K562 (cell line): Measurements from ENCODE around the gene ACLY. TPM values are rescaled to one million over a fixed set of nuclear protein-coding genes. Genes with fewer than 3 reads are reported as not detected.

Experiments used
- ADNP ChIP-seq: fragments of 200-800 bp; sonication (Bioruptor generic); IDR thresholded peaks from 2 replicates; pipeline ENCODE4 v1.6.1; 2016; ENCODE audit warnings: missing genetic modification characterization, missing compliant biosample characterization
- CXXC5 ChIP-seq: fragments of 250-450 bp; sonication (Bioruptor Pico); IDR thresholded peaks from 2 replicates; pipeline ENCODE4 v1.8.0; 2022; ENCODE audit warnings: inconsistent platforms, mild to moderate bottlenecking, moderate library complexity
- DPF2 ChIP-seq: fragments of 450-650 bp; IDR thresholded peaks from 2 replicates; pipeline ENCODE4 v1.6.1; 2016
- KLF10 ChIP-seq: fragments of 250-450 bp; sonication (Bioruptor Pico); IDR thresholded peaks from 2 replicates; pipeline ENCODE4 v1.6.1; 2021; ENCODE audit warnings: matching md5 sums
- RBM14 ChIP-seq: fragments of 200-400 bp; formaldehyde crosslinking; IDR thresholded peaks from 2 replicates; pipeline ENCODE4 v1.6.1; 2018; ENCODE audit warnings: low read depth, mild to moderate bottlenecking, low read length, moderate library complexity, borderline replicate concordance; ENCODE audit not compliant: insufficient read depth
- RBM34 ChIP-seq: fragments of 200-400 bp; formaldehyde crosslinking; IDR thresholded peaks from 2 replicates; pipeline ENCODE4 v1.6.1; 2018; ENCODE audit warnings: low read length, borderline replicate concordance; ENCODE audit not compliant: insufficient read depth
- SAFB2 ChIP-seq: fragments of 200-400 bp; formaldehyde crosslinking; IDR thresholded peaks from 2 replicates; pipeline ENCODE4 v1.6.1; 2018; ENCODE audit warnings: borderline replicate concordance, low read length, low read depth, moderate library complexity; ENCODE audit not compliant: severe bottlenecking
- TAF1 ChIP-seq: IDR thresholded peaks from 2 replicates; pipeline ENCODE4 v1.6.1; 2011; ENCODE audit warnings: mild to moderate bottlenecking, low read length, moderate library complexity; ENCODE audit not compliant: insufficient read depth, control insufficient read depth, severe bottlenecking; ENCODE audit errors: extremely low read depth
- ZKSCAN8 ChIP-seq: fragments of 200-800 bp; sonication (Bioruptor generic); IDR thresholded peaks from 2 replicates; pipeline ENCODE4 v1.6.1; 2016; ENCODE audit warnings: missing genetic modification characterization, missing compliant biosample characterization
- polyA plus RNA-seq, 8 experiments: library from polyadenylated mRNA; depleted of rRNA in 4 of 8; stranded (reverse) in 5 of 8; unstranded in 3 of 8; fragments of >200 nt; fragmentation: Nextera tagmentation in 2 of 8; fragmentation: Illumina TruSeq in 1 of 8; extraction: Ambion mirVana in 2 of 8; extraction: Trizol in 1 of 8; gene quantifications; 2 replicates each; pipeline versions ENCODE4 v1.2.1 to v1.2.3, GENCODE V29; 2011 to 2014; ENCODE audit warnings: inconsistent platforms in 1 of 8, missing spikeins in 1 of 8
- total RNA-seq, 7 experiments: library from RNA; depleted of rRNA in 6 of 7; stranded (reverse); fragments of >200 nt in 6 of 7; fragmentation: Illumina TruSeq in 2 of 7; extraction: Trizol in 2 of 7; gene quantifications; 2 replicates each; pipeline versions ENCODE4 v1.2.1 to v1.2.3, GENCODE V29; 2011 to 2021; ENCODE audit warnings: low replicate concordance in 1 of 7
- TF ChIP-seq, protein P1 (sequence below), 3 experiments: fragments of 200-800 bp in 1 of 3; fragments of 250-450 bp in 1 of 3; fragments of 450-650 bp in 1 of 3; sonication (Bioruptor Pico) in 1 of 3; sonication (Bioruptor generic) in 1 of 3; formaldehyde crosslinking in 1 of 3; IDR thresholded peaks; 2 replicates each; pipeline versions ENCODE4 v1.6.1 to v1.8.0; 2016 to 2022; ENCODE audit warnings: mild to moderate bottlenecking in 2 of 3, missing genetic modification characterization in 2 of 3, missing compliant biosample characterization in 1 of 3, moderate library complexity in 1 of 3
- TF ChIP-seq, protein P2 (sequence below): sonication (generic); formaldehyde crosslinking; IDR thresholded peaks from 2 replicates; pipeline ENCODE4 v1.8.1; 2023; ENCODE audit warnings: mild to moderate bottlenecking, missing genetic modification reagents
- TF ChIP-seq, protein P3 (sequence below): fragments of 450-650 bp; IDR thresholded peaks from 2 replicates; pipeline ENCODE4 v1.6.1; 2018; ENCODE audit warnings: mild to moderate bottlenecking, low read depth; ENCODE audit not compliant: partially characterized antibody
- TF ChIP-seq, protein P4 (sequence below): fragments of 450-650 bp; formaldehyde crosslinking; IDR thresholded peaks from 2 replicates; pipeline ENCODE4 v1.4.0; 2020; ENCODE audit warnings: mild to moderate bottlenecking, moderate library complexity

Gene ACLY
- total and polyA plus RNA-seq, 9 of the 15 experiments (the other 6 are each of a cell fraction or from before 2014, with no cell fraction given), result 42.9 to 280 (median 125) TPM

DNA sequence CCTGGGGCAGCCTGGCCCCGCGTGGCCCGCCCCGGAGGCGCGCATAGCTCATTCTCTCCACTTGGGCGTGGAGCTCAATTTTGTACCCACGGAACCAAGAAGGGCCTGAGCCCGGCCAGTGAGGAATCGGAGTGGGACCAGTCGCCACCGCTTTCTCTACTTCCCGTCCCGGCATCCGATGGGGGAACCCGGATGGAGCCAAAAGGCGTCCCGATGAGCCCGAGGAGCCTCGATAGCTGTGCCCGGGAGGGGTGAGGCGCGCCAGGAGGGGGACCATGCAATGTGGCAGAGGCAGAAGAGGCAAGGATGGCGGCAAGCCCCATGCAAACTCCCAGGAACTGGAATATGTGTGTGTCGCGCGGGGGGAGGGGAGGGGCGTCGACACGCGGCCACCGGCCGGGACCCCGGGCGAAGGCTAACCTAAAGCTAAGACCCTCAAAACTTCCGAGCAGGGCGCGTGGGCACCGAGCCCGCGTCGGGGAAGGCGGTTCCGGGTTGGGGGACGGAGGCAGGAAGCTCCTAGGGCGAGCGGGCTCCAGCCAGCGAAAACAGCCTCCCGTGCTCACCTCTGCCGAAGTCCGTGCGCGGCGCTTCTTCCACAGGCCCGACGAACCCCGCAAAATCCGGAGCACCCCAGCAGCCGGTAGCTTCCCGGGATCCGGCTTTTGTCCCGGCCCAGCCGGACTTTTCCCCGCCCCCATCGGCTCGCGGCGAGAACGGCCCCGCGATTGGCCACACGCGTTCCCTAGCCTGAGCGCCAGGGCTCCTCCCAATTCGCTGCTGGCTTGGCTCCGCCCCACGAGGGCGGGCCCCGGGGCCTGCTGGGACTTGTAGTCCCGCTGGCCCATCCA, at the start of gene ACLY (continued):
- TF ChIP-seq, protein P1, sequence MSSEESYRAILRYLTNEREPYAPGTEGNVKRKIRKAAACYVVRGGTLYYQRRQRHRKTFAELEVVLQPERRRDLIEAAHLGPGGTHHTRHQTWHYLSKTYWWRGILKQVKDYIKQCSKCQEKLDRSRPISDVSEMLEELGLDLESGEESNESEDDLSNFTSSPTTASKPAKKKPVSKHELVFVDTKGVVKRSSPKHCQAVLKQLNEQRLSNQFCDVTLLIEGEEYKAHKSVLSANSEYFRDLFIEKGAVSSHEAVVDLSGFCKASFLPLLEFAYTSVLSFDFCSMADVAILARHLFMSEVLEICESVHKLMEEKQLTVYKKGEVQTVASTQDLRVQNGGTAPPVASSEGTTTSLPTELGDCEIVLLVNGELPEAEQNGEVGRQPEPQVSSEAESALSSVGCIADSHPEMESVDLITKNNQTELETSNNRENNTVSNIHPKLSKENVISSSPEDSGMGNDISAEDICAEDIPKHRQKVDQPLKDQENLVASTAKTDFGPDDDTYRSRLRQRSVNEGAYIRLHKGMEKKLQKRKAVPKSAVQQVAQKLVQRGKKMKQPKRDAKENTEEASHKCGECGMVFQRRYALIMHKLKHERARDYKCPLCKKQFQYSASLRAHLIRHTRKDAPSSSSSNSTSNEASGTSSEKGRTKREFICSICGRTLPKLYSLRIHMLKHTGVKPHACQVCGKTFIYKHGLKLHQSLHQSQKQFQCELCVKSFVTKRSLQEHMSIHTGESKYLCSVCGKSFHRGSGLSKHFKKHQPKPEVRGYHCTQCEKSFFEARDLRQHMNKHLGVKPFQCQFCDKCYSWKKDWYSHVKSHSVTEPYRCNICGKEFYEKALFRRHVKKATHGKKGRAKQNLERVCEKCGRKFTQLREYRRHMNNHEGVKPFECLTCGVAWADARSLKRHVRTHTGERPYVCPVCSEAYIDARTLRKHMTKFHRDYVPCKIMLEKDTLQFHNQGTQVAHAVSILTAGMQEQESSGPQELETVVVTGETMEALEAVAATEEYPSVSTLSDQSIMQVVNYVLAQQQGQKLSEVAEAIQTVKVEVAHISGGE (CRISPR knock-in tag; IDR thresholded peaks at IDR 0.05), result 0 out of 6 replicates have a peak, but pooled peaks of 1 of the 3 experiments have one; percentile 23
- TF ChIP-seq SAFB2 (no peak), RBM34 (no peak; the same call in 1 of the 2 replicates), ZKSCAN8 (CRISPR knock-in tag) (no peak), TAF1 (peak; percentile 62), CXXC5 (CRISPR knock-in tag) (peak; percentile 82), ADNP (no peak), RBM14 (0 out of 2 replicates have a peak, but pooled peaks have one; percentile 48), KLF10 (CRISPR knock-in tag) (no peak), DPF2 (no peak)
- TF ChIP-seq, protein P2, sequence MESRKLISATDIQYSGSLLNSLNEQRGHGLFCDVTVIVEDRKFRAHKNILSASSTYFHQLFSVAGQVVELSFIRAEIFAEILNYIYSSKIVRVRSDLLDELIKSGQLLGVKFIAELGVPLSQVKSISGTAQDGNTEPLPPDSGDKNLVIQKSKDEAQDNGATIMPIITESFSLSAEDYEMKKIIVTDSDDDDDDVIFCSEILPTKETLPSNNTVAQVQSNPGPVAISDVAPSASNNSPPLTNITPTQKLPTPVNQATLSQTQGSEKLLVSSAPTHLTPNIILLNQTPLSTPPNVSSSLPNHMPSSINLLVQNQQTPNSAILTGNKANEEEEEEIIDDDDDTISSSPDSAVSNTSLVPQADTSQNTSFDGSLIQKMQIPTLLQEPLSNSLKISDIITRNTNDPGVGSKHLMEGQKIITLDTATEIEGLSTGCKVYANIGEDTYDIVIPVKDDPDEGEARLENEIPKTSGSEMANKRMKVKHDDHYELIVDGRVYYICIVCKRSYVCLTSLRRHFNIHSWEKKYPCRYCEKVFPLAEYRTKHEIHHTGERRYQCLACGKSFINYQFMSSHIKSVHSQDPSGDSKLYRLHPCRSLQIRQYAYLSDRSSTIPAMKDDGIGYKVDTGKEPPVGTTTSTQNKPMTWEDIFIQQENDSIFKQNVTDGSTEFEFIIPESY (CRISPR knock-in tag), result no peak
- TF ChIP-seq, protein P3, sequence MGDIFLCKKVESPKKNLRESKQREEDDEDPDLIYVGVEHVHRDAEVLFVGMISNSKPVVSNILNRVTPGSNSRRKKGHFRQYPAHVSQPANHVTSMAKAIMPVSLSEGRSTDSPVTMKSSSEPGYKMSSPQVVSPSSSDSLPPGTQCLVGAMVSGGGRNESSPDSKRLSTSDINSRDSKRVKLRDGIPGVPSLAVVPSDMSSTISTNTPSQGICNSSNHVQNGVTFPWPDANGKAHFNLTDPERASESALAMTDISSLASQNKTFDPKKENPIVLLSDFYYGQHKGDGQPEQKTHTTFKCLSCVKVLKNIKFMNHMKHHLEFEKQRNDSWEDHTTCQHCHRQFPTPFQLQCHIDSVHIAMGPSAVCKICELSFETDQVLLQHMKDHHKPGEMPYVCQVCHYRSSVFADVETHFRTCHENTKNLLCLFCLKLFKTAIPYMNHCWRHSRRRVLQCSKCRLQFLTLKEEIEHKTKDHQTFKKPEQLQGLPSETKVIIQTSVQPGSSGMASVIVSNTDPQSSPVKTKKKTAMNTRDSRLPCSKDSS, result no peak
- TF ChIP-seq, protein P4, sequence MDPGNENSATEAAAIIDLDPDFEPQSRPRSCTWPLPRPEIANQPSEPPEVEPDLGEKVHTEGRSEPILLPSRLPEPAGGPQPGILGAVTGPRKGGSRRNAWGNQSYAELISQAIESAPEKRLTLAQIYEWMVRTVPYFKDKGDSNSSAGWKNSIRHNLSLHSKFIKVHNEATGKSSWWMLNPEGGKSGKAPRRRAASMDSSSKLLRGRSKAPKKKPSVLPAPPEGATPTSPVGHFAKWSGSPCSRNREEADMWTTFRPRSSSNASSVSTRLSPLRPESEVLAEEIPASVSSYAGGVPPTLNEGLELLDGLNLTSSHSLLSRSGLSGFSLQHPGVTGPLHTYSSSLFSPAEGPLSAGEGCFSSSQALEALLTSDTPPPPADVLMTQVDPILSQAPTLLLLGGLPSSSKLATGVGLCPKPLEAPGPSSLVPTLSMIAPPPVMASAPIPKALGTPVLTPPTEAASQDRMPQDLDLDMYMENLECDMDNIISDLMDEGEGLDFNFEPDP (CRISPR knock-in tag), result no peak
